ENCODE data around the gene DIO3.

DNA sequence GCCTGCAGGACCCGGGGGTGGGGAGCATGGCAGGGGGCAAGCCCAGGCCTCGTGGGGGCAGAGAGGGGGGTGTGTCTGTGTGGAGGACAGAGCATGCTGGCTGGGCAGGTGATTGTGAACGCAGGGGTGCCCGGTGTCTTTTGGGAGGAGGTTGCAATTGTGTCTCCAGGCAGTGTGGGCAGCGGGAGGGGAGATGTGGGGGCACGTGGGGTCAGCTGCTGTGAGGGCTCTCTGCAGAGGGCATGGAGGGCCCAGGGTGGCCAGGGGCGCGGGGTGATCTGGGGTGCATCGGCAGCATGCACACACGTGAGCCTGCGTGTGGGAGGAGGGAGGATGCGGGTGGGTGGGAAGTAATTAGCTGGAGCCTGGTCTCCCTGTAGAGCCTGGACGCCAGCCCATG is 32.2 kb upstream of the DIO3 start:
- TF ChIP-seq POLR2AphosphoS5 (IDR thresholded peaks at IDR 0.05; ENCODE audit: low read depth, low read length) (no peak), POLR2A (IDR thresholded peaks at IDR 0.05; ENCODE audit: low read depth, low read length) (no peak), TAF1 (IDR thresholded peaks at IDR 0.05; ENCODE audit: low read depth, low read length) (no peak), POU2F2 (IDR thresholded peaks at IDR 0.05; ENCODE audit: low read depth, low read length) (no peak)

Data from GM12891 (cell line).